PC-9 (cell line): ENCODE results near the gene ESR2. TPM values are rescaled to one million over a fixed set of nuclear protein-coding genes. Genes with fewer than 3 reads are reported as not detected.
"Not testable (repeated sequence)": the region's sequence is repeated elsewhere in the genome, so short reads cannot be mapped to it uniquely, and the experiment has no call there.

Experiments used
- BruUV-seq: library from RNA; stranded (reverse); fragments of 400-500 nt; replicated peaks from 2 replicates; lab custom pipeline; 2021; lab: Mats Ljungman, UMichigan
- CTCF ChIA-PET: fragments of 300-600 bp; sonication (Branson Sonifier 250); formaldehyde crosslinking; loops from one replicate; lab custom pipeline; 2022; ENCODE audit warnings: antibody characterized with exemption; lab: Charles Lee
- POLR2A ChIA-PET: fragments of 300-600 bp; sonication (Branson Sonifier 250); formaldehyde crosslinking; loops from one replicate; lab custom pipeline; 2022; ENCODE audit warnings: antibody characterized with exemption; ENCODE audit not compliant: unreplicated experiment; lab: Charles Lee
- DNase-seq, 2 experiments: peaks; one replicate each; pipeline versions ENCODE4 v3.0.0 to v3.0.0-alpha.2; 2015 to 2022; ENCODE audit warnings: mixed read lengths in 1 of 2
- H2AFZ ChIP-seq: fragments of 200-600 bp; sonication (generic); 2 replicates; pipeline ENCODE4 v1.8.1; 2017; ENCODE audit warnings: antibody characterized with exemption
- H3F3A ChIP-seq: fragments of 200-600 bp; sonication (generic); 2 replicates; pipeline ENCODE4 v1.8.1; 2017; ENCODE audit warnings: antibody characterized with exemption, mild to moderate bottlenecking, low read depth; ENCODE audit not compliant: insufficient read depth
- H3K27ac ChIP-seq: fragments of 200-600 bp; sonication (generic); 2 replicates; pipeline ENCODE4 v1.6.1; 2016; ENCODE audit warnings: mixed run types
- H3K27me3 ChIP-seq: fragments of 200-600 bp; sonication (generic); 2 replicates; pipeline ENCODE4 v1.6.1; 2016; ENCODE audit warnings: low read depth, mixed run types; ENCODE audit not compliant: insufficient read depth
- H3K36me3 ChIP-seq: fragments of 200-600 bp; sonication (generic); 2 replicates; pipeline ENCODE4 v1.6.1; 2016; ENCODE audit warnings: low read depth, mixed run types
- H3K4me1 ChIP-seq: fragments of 200-600 bp; sonication (generic); replicated peaks from 2 replicates; pipeline ENCODE4 v1.6.1; 2016; ENCODE audit warnings: mixed run types; ENCODE audit not compliant: insufficient read depth
- H3K4me2 ChIP-seq: fragments of 200-600 bp; sonication (generic); 2 replicates; pipeline ENCODE4 v1.6.1; 2017; ENCODE audit warnings: mixed run types
- H3K4me3 ChIP-seq: fragments of 200-600 bp; sonication (generic); 2 replicates; pipeline ENCODE4 v1.6.1; 2016; ENCODE audit warnings: mixed run types
- H3K79me2 ChIP-seq: fragments of 200-600 bp; sonication (generic); 2 replicates; pipeline ENCODE4 v1.6.1; 2017; ENCODE audit warnings: low read depth, mixed run types
- H3K9me2 ChIP-seq: fragments of 200-600 bp; sonication (generic); 2 replicates; pipeline ENCODE4 v1.8.1; 2017; ENCODE audit warnings: mild to moderate bottlenecking; ENCODE audit not compliant: insufficient read depth
- H3K9me3 ChIP-seq: fragments of 200-600 bp; sonication (generic); 2 replicates; pipeline ENCODE4 v1.8.1; 2016; ENCODE audit warnings: low read depth; ENCODE audit not compliant: insufficient read depth
- H4K20me1 ChIP-seq: fragments of 200-600 bp; sonication (generic); 2 replicates; pipeline ENCODE4 v1.8.1; 2017; ENCODE audit not compliant: insufficient read depth
- CTCF ChIP-seq: fragments of 200-600 bp; sonication (generic); conservative IDR thresholded peaks from 2 replicates; pipeline ENCODE4 v1.6.1; 2017; ENCODE audit warnings: mixed run types, antibody characterized with exemption, mild to moderate bottlenecking, moderate library complexity
- EZH2 ChIP-seq: fragments of 200-600 bp; sonication (generic); IDR thresholded peaks from 2 replicates; pipeline ENCODE4 v1.8.0; 2017; ENCODE audit warnings: antibody characterized with exemption, low read depth
- intact Hi-C: fragments of 100-400 bp; cut with micrococcal nuclease; formaldehyde crosslinking; loops from one replicate; pipeline ENCODE4 v1.10.0; 2022; ENCODE audit not compliant: unreplicated experiment
- total RNA-seq: library from RNA; stranded (reverse); gene quantifications from 2 replicates; pipeline ENCODE4 v1.2.3, GENCODE V29; 2021

ESR2 gene
- total RNA-seq, 1 experiment from 2014 or later, result 0.20 TPM

- intact Hi-C loops, result no loop called here
- Histone ChIP-seq H3K4me1 (no peaks in the 10 kb centered on the region), H3K9me2 (no peaks in the 10 kb centered on the region), H3F3A (no peaks in the 10 kb centered on the region), H3K36me3 (no peaks in the 10 kb centered on the region), H3K27me3 (no peaks in the 10 kb centered on the region), H3K4me3 (no peak overlapping the region), H3K9me3 (no peaks in the 10 kb centered on the region), H3K27ac (no peak overlapping the region), H4K20me1 (no peaks in the 10 kb centered on the region), H3K4me2 (no peak overlapping the region), H2AFZ (no peak overlapping the region), H3K79me2 (no peaks in the 10 kb centered on the region)
- POLR2A ChIA-PET, result no interaction called here
- no peak for DNase-seq
- no TSS peak for BruUV-seq
- CTCF ChIA-PET, result no interaction called here
- TF ChIP-seq EZH2 (no peak), CTCF (no peak)
Observed at GRCh38 chr14:64184103-64184729, 110.0 kb downstream of the ESR2 start.

GRCh38 chr14:64182908-64183307 is 111.3 kb downstream of the ESR2 start:
- H3K4me1 ChIP-seq, H3K9me3 ChIP-seq, CTCF ChIA-PET: not testable (repeated sequence)

GRCh38 chr14:64178814-64179213 is 115.4 kb downstream of the ESR2 start:
- no TSS peak for BruUV-seq
- Histone ChIP-seq H3K27me3 (no peaks in the 10 kb centered on the region), H2AFZ (no peak overlapping the region), H3K4me2 (no peak overlapping the region), H3K27ac (no peak overlapping the region), H3K9me3 (no peaks in the 10 kb centered on the region), H4K20me1 (no peaks in the 10 kb centered on the region), H3K9me2 (no peaks in the 10 kb centered on the region), H3K4me3 (no peak overlapping the region), H3F3A (no peaks in the 10 kb centered on the region), H3K36me3 (no peaks in the 10 kb centered on the region), H3K79me2 (no peaks in the 10 kb centered on the region), H3K4me1 (no peaks in the 10 kb centered on the region)
- intact Hi-C loops, result no loop called here
- TF ChIP-seq EZH2, result no peak
- TF ChIP-seq CTCF, result no peak
- no peak for DNase-seq
- POLR2A ChIA-PET, result no interaction called here
- CTCF ChIA-PET, result no interaction called here

More at GRCh38 chr14:64182908-64183307, 111.3 kb downstream of the ESR2 start:
- H2AFZ ChIP-seq, H3K79me2 ChIP-seq, H3F3A ChIP-seq, BruUV-seq, intact Hi-C loops, H3K4me3 ChIP-seq, H3K27ac ChIP-seq, H3K9me2 ChIP-seq, H3K4me2 ChIP-seq, H3K27me3 ChIP-seq, H3K36me3 ChIP-seq, H4K20me1 ChIP-seq, POLR2A ChIA-PET, DNase-seq: not testable (repeated sequence)

GRCh38 chr14:64176330-64176729 is 117.8 kb downstream of the ESR2 start:
- H3K9me3 ChIP-seq, result no peaks in the 10 kb centered on the region
- H3K4me2 ChIP-seq, result no peak overlapping the region
- H4K20me1 ChIP-seq, result no peaks in the 10 kb centered on the region
- CTCF ChIA-PET, result no interaction called here
- H3K4me1 ChIP-seq, result no peaks in the 10 kb centered on the region
- no peak for DNase-seq
- H3K4me3 ChIP-seq, result no peak overlapping the region
- TF ChIP-seq CTCF, result no peak
- no peak for TF ChIP-seq EZH2
- no peaks in the 10 kb centered on the region for H3K9me2 ChIP-seq
- BruUV-seq, result no TSS peak
- H3K36me3 ChIP-seq, result no peaks in the 10 kb centered on the region
- no peak overlapping the region for H3K27ac ChIP-seq
- H3K79me2 ChIP-seq, result no peaks in the 10 kb centered on the region
- POLR2A ChIA-PET, result no interaction called here
- intact Hi-C loops, result no loop called here
- no peaks in the 10 kb centered on the region for H3K27me3 ChIP-seq
- no peak overlapping the region for H2AFZ ChIP-seq
- no peaks in the 10 kb centered on the region for H3F3A ChIP-seq
